Gastrocnemius medialis (tissue), 4 donors: ENCODE data around the gene DPCD.

ENCODE experiments used
- CTCF ChIP-seq, 5 experiments: fragments of 450-650 bp in 3 of 5; fragments of 200-600 bp in 2 of 5; sonication (generic) in 2 of 5; IDR thresholded peaks in 4 of 5; conservative IDR thresholded peaks in 1 of 5; 1 replicate in 4 of 5; 2 replicates in 1 of 5; pipeline ENCODE4 v1.5.1; 2016 to 2019; ENCODE audit warnings: antibody characterized with exemption in 5 of 5, mild to moderate bottlenecking in 3 of 5, moderate library complexity in 3 of 5
- POLR2A ChIP-seq, 2 donors: fragments of 450-650 bp; IDR thresholded peaks; one replicate each; pipeline ENCODE4 v1.6.1; 2017; ENCODE audit warnings: antibody characterized with exemption in 2 of 2, mild to moderate bottlenecking in 2 of 2, moderate library complexity in 2 of 2

- TF ChIP-seq CTCF (IDR thresholded peaks at IDR 0.05 in 4 of 5, conservative IDR thresholded peaks at IDR 0.05 in 1 of 5), result no peak
- TF ChIP-seq POLR2A (IDR thresholded peaks at IDR 0.05), result no peak
Measured at GRCh38 chr10:101595591-101596433, 7.7 kb downstream of the DPCD start.
